ENCODE results near the gene ABI3BP. TPM values are rescaled to one million over a fixed set of nuclear protein-coding genes. Genes with fewer than 3 reads are reported as not detected.

The ABI3BP gene
- total and polyA plus RNA-seq, 10 of the 15 experiments (the other 5 are each of a cell fraction or from before 2014, with no cell fraction given) = 0.03 to 0.42 (median 0.11) TPM; not detected in 4

- TF ChIP-seq E2F8 (IDR thresholded peaks at IDR 0.05; ENCODE audit: low read depth, partially characterized antibody) (no peak), MYC (IDR thresholded peaks at IDR 0.05; ENCODE audit: insufficient read depth, insufficient read length, insufficient replicate concordance, low read length, severe bottlenecking) (no peak), BACH1 (IDR thresholded peaks at IDR 0.05; ENCODE audit: borderline replicate concordance) (peak; percentile 55; the same call in 1 of the 2 replicates), PML (IDR thresholded peaks at IDR 0.05; ENCODE audit: low read length) (peak; percentile 79; the same call in 1 of the 2 replicates), GABPA (IDR thresholded peaks at IDR 0.05; ENCODE audit: low read depth) (peak; percentile 78; the same call in 1 of the 2 replicates), KAT2A (conservative IDR thresholded peaks at IDR 0.05; ENCODE audit: control insufficient read depth, low read depth, low read length) (no peak), TARDBP (IDR thresholded peaks at IDR 0.05; ENCODE audit: borderline replicate concordance) (no peak), EP300 (IDR thresholded peaks at IDR 0.05; ENCODE audit: borderline replicate concordance in 1 of 2, control insufficient read depth in 1 of 2, low read depth in 2 of 2, low read length in 2 of 2) (no peak), ZNF207 (IDR thresholded peaks at IDR 0.05; ENCODE audit: borderline replicate concordance) (0 out of 2 replicates have a peak, but pooled peaks have one; percentile 14), MXI1 (IDR thresholded peaks at IDR 0.05; ENCODE audit: low read depth, low read length) (peak; percentile 58), NR2F1 (conservative IDR thresholded peaks at IDR 0.05) (0 out of 2 replicates have a peak, but pooled peaks have one; percentile 21), SKIL (IDR thresholded peaks at IDR 0.05; ENCODE audit: low read depth, poor library complexity, severe bottlenecking) (peak; percentile 8), ZNF384 (IDR thresholded peaks at IDR 0.05; ENCODE audit: borderline replicate concordance, low read depth, low read length) (peak; percentile 98), KLF5 (IDR thresholded peaks at IDR 0.05; ENCODE audit: partially characterized antibody) (no peak), IKZF1 (conservative IDR thresholded peaks at IDR 0.05) (peak; percentile 96), TCF12 (IDR thresholded peaks at IDR 0.05; ENCODE audit: low read depth, low read length) (peak; percentile 27; the same call in 1 of the 2 replicates), POLR2AphosphoS5 (IDR thresholded peaks at IDR 0.05; ENCODE audit: low read length) (peak; percentile 76), POLR2A (IDR thresholded peaks at IDR 0.05; ENCODE audit: low read depth, low read length) (peak; percentile 89), NR2C2 (IDR thresholded peaks at IDR 0.05; ENCODE audit: borderline replicate concordance, control insufficient read depth, insufficient read length, low read depth) (no peak), GATAD2B (conservative IDR thresholded peaks at IDR 0.05; ENCODE audit: low read depth) (0 out of 2 replicates have a peak, but pooled peaks have one; percentile 50), NFYA (IDR thresholded peaks at IDR 0.05; ENCODE audit: borderline replicate concordance, low read depth, low read length) (no peak), RBBP5 (conservative IDR thresholded peaks at IDR 0.05) (no peak), E4F1 (IDR thresholded peaks at IDR 0.05; ENCODE audit: borderline replicate concordance, partially characterized antibody) (peak; percentile 61)
Measured at GRCh38 chr3:100708989-100709841, 284.0 kb downstream of the ABI3BP start, which contains the start of gene TFG (continued).
